GM18508 (cell line): ENCODE measurements around the gene ZNF469.

Source experiments
- ATAC-seq: cut with Tn5 transposase; IDR thresholded peaks from one replicate; pipeline ENCODE4 v1.9.1; 2021; ENCODE audit warnings: moderate number of reproducible peaks; ENCODE audit not compliant: insufficient read depth, unreplicated experiment

ZNF469 gene, protein sequence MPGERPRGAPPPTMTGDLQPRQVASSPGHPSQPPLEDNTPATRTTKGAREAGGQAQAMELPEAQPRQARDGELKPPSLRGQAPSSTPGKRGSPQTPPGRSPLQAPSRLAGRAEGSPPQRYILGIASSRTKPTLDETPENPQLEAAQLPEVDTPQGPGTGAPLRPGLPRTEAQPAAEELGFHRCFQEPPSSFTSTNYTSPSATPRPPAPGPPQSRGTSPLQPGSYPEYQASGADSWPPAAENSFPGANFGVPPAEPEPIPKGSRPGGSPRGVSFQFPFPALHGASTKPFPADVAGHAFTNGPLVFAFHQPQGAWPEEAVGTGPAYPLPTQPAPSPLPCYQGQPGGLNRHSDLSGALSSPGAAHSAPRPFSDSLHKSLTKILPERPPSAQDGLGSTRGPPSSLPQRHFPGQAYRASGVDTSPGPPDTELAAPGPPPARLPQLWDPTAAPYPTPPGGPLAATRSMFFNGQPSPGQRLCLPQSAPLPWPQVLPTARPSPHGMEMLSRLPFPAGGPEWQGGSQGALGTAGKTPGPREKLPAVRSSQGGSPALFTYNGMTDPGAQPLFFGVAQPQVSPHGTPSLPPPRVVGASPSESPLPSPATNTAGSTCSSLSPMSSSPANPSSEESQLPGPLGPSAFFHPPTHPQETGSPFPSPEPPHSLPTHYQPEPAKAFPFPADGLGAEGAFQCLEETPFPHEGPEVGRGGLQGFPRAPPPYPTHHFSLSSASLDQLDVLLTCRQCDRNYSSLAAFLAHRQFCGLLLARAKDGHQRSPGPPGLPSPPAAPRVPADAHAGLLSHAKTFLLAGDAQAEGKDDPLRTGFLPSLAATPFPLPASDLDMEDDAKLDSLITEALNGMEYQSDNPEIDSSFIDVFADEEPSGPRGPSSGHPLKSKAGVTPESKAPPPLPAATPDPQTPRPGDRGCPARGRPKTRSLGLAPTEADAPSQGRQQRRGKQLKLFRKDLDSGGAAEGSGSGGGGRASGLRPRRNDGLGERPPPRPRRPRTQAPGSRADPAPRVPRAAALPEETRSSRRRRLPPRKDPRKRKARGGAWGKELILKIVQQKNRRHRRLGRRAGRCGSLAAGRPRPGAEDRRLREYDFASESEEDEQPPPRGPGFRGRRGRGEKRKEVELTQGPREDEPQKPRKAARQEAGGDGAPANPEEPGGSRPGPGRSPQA (N-terminal part only)

DNA sequence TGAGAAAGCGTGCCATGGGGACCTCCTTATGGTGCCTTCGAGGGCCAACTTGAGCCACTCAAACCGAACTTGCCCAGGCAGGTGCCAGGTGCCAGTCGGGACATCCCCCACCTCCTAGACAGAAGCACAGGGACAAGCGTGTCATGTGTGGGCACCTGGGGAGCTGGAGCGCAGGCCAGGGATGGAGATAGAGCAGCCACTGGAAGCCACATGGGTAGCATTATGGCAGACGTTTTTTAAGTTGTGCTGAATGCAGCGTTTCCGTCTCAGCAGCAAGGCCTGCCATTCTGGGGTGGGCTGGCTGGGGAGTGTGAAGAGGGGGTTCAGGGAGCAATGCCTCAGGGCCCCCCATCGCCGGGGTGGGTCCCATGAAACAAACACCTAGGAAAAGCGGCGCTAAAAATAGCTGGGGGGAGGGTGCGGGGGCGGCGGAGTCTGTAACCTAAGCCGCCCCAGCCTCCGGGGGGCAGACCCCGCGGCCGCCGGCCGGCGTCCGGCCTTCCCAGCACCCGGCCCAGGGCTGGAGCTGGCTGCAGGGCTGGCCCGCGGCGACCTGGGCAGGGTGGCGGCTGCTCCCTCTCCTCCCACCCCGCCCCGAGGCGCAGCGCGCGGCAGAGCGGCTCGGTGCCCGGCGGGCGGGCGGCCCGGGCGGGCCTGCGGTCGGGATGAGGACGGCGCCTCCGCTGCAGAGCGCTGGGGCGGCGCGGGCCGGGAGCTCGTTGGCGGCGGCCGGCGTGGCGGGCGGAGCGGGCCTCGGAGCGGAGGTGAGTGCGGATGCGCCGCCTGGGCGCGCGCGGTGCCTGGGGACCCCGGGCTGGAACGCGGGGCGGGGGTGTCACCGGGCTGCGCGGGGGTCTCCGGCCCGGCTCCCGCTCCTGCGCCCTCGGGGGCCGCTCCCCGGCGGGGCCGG, at the start of gene ZNF469:
Gene ZNF469, plus strand, starts transcription at position 469 of the 910 bp plus-strand sequence. CDS start 44,512 bp downstream, outside the sequence.
- ATAC-seq: no peak

DNA sequence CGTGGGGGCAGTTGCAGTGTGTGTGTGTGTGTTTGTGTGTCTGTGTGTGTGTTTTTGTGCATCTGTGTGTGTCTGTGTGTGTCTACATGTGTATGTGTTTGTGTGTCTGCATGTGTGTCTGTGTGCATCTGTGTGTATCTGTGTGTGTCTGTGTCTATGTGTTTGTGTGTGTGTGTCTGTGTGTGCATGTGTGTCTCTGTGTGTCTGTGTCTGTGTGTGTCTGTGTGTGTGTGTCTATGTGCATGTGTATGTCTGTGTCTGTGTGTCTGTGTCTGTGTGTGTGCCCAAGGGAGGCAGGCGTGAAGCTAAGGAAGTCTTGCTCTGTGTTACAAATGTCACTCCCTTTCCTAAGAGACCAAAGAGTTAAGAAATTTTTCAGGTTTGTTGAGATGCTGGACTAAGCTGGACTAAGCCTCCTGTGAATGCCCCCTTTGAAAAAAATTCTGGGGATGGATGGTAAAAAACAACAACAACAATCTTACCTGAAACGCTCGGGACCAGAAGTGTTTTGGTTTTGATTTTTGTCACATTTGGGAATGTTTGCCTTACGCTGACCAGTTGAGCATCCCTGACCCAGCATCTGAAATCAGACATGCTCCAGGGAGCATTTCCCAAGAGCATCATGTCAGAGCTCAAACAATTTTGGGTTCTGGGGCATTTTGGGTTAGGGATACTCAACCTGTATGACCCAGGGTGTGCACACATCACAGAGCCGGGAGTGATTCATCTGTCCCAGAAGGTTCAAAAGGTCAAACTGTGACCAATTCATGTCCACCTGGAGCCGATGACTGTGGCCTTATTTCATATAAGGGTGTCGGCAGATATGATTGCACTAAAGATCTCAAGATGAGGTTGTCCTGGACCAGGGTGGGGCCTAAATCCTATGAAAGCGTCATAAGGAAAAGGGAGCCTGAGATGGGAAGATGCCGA, 48.6 kb upstream of the ZNF469 start:
- no peak for ATAC-seq

DNA sequence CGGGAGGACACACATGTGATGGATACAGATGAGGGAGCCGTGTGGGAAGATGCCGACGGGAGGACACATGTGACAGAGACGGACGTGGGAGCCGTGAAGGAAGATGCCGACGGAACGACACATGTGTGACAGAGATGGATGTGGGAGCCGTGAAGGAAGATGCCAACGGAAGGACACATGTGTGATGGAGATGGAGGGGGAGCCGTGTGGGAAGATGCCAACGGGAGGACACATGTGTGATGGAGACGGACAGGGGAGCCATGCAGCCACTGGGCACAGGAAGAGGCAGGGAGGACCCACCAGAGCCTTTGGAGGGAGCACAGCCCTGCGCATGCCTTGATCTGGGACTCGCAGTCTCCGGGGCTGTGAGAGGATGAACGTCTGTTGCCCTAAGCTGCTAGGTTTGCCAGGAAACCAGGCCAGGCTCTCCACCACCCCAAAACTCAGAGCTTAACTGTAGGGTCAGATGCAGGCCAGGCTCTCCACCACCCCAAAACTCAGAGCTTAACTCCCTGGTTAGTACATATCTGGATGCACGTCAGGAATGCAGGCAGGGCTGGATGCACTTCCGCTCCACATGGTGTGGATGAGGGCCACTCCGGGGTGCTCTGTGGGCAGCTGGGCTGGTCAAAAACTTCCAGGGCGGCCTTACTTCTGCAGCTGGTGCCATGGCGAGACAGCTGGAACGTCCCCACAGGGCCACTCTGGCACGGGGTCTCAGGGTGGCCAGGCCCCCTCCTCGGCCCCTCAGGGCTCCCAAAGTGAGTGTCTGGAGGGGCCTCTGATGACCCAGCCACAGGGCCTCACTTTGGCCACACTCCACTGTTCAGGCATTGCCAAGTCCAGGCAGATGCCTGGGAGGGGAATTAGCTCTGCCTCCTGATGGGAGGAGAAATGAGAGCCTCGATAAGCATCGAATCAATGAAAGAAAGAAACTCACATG, 47.7 kb upstream of the ZNF469 start:
- ATAC-seq: no peak

DNA sequence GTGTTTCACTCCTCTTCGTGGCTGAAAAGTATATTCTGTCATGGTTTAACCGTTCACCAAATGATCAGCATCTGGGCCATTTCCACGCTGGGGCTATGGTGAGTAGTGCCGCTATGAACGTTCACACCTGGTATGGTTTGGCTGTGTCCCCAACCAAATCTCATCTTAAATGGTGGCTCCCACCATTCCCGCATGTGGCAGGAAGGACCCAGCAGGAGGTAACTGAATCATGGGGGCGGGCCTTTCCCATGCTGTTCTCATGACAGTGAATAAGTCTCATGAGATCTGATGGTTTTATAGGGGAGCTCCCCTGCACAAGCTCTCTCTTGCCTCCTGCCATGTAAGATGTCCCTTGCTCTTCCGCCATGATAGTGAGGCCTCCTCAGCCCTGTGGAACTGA, 45.7 kb upstream of the ZNF469 start:
- ATAC-seq: no peak

DNA sequence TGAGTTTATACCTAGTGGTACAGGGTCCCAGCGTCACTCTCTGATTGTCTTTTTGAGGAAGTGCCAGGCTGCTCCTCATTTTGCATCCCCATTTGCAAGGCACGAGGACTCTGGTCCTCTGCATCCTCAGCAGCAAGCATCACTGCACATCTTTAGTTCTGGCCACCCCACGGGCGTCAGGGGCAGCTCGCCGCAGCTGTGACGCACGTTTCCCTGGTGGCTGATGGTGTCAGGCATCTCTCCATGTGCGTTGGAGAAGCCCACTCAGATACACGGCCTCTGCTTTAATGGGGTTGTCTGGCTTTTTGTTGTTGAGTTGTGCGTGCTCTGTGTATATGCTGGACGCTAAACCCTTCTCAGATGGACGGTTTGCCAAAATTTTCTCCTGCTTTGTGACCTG, 45.2 kb upstream of the ZNF469 start:
- ATAC-seq: no peak

DNA sequence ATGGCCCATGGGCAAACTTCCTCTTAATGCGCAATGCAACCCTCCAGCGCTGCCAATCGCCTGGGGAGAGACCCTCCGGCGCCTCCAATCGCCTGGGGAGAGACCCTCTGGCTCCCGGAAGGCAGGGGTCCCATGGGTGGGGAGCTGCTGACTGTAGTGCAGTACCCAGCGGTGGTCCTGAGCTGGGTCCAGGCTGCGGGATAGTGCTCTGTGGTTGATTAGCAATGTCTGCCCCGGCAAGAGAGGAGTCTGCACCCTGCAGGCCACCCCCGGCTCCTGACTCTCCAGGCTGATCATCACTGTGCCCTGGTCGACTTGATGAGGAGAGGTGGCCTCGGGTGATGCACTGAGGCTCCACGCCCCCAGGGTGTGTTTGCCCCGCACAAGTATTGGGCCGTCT, 44.6 kb upstream of the ZNF469 start:
- no peak for ATAC-seq

DNA sequence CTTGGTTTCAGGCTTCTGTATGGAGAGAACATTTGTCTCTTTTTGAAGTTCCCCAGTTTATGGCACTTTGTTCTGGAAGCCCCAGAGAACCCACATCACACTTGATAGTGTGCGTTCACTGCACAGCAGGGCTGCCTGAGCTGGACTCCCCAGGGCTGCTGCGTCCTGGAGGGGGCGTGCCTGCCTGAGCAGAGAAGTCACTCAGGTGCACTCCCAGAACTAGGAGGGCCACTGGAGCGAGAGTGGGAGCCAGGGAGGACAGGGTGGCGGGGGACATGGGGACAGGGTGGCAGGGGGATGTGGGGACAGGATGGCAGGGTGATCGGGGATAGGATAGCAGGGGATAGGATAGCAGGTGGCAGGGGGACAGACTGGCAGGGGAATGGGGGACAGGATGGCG, 43.9 kb upstream of the ZNF469 start:
- ATAC-seq: no peak

DNA sequence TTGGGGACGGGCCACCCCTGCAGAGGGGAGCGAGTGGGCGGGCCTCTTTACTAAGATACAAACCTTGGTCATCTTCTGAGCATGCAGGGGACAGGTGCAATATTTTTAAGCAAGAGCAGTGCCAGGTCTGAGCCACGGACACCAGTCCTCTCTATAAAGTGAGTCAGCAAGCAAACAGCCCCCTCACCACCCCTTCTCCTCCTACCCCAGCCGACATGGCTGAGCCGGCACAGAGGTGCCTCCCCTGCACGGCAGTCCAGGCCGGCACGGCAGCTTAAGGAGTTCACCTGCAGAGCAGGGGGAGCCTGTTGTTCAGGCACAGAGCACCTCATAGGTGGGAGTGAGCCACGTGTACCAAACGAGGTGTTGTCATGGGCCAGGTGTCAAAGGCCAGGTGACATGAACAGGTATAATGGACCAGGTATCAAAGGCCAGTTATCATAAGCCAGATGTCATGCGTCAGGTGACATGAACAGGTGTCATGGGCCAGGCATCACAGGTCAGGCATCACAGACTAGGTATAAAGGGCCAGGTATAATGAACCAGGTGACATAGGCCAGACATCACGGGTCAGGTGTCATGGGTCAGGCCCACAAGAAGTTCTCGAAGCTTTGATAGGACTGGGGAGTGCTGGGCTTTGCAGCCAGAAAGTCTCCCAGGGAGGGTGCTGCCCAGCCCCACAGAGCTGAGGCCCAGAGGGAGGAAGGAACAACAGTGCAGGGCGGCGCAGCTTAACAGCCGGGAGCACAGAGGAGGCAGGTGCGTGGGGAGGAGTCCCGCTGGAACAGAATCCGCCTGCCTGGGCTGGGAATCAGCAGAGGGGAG, 42.6 kb upstream of the ZNF469 start:
- ATAC-seq: no peak

DNA sequence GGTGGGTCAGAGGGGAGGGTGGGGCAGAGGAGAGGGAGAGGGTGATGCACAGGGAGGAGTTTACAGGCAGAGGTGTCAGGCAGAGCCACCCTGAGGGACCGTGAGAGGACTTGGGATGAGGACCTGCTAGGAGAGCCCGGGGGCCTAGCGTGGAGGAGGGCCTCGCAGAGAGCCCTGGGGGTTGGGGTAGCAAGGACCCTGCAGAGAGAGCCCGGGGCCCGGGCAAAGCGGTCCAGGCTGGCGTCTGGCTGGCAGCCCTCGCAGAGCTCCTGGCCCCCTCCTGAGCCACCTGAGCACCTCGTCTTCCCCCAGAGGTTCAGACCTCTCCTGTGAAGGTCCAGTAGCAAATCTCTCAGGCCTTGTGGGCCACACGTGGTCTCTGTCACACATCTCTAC, 42.0 kb upstream of the ZNF469 start:
- no peak for ATAC-seq

DNA sequence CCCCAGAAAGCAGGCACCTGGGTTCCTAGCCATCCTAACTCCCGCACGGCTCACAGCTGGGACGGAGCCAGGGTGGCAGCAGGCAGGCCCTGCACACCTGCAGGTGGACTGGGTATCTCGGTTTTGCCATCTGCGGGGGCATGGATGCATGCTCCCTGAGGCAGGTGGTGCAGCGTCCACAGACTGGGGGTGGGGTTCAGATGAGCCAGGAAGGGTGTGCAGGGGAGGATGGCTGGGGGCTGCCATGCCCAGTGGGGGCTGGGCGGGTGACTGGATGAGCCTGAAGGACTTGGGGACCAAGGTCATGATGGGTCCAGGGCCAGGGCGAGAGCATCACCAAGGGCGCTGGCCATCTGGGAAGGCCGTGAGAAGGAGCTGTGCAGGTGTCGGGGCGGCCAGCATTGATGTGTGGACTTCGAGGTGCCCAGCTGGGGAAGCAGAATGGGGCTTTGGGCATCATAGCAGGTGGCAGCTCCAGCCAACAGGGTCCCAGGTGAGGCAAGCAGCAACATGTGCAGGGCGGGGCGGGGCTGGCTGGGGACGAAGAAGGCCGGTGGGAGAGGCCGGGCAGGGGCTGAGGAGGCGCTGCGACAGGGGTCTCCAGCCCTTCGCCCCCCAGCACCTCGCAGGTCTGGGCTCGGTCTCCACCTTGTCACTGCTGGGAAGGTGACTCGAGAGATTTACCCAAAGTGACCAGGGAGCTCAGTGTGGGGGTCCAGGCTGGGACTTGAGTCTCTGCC, 41.0 kb upstream of the ZNF469 start:
- ATAC-seq: no peak

DNA sequence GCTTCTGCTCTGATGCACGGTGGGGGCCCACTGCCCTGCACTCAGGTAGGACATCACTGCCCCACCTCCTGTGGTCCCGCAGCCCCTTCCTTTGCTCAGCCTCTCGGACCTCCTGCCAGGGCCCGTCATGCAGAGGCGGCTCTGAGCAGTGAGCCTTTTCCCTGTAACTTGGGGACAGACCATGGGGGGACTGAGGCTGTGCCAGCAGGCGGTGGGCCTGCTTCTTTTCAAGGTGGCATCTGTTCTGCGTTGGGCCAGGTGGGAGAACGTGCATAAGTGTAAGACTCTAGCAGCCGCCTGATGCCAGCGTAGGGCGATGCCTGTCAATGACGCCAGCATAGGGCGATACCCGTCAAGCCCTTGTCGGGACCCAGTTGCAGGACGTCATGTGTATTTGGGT, 40.3 kb upstream of the ZNF469 start:
- ATAC-seq: no peak

DNA sequence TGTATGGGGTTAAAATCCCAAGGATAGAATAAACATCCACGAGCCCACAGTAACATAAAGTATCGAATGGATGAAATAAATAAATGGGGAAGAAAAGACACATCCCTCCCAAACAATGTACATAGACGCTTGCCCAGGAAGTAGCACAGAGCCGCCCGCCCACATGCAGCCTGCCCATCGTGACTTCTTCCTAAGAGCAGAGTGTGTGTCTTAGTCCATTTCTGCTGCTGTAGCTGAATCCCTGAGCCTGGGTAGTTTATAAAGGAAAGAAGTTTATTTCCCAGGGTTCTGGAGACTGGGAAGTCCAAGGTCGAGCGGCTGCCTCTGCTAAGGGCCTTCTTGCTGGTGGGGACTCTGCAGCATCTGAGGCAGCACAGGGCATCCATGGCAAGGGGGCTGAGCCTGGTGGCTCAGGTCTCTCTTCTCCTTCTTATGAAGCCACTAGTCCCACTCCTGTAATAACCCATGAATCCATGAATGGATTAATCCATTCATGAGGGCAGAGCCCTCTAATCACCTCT, 39.4 kb upstream of the ZNF469 start:
- no peak for ATAC-seq

DNA sequence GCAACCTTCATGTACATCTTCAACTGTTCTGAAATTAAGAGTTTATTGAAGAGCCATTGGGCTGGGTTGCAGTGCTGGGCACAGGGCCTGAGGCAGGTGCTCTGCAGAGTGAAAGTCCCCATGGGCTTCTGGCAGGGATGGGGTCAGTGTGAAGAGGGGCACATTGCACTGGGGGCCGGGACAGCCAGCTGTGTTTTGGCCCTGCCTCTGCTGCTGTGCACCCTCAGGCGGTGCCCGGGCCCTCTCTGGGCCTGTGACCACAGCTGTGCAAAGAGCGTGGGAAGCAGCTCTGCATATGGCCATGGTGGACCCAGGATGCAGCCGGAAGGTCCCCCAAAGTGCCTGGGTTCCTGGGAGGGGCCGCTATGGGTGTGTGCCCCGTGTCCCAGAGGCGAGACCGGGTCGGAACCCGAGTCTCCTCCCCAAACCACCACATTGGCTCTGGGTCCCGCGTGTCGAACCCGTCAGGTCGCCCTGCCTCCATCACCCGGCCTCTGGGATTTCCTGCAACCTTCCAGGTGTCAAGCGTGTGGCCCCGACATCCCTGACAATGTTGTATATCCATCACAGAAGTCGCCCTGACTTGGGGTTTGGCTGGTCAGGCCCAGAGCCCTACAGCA, 38.2 kb upstream of the ZNF469 start:
- no peak for ATAC-seq

DNA sequence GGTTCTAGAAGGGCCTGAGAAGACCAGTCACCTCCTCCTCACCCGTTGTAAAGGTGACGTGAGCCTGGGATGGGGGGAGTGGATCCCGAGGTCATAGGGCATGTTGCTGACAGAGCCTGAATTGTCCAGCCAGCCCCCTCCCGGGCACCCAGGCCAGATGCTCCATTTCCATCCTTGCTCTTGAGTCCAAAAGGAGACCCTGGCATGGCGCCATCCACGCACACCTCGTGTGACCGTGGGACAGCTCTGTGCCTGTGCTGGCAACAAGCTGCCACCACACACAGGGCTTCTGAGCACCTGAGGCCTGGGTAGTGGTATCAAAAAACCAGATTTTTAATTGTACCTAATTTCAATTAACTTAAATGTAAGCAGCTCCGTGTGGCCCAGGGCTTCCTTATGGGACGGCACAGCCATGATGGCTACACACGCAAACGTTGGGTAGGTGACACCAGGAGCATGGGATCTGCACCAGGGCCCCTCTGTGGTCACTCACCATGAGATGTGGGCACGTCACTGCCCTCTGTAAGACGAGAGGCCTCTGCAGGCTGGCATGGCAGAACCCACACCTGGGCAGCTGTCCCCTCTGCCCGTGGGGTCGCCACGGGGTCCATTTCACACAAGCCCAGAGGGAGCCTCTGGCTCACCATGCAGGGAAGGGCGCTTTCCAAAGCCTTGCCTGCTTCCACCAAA, 37.6 kb upstream of the ZNF469 start:
- no peak for ATAC-seq
